Neural progenitor cell (in vitro differentiated cells): Measurements from ENCODE around the gene XCR1. TPM values are rescaled to one million over a fixed set of nuclear protein-coding genes. Genes with fewer than 3 reads are reported as not detected.

Source experiments
- DNase-seq: peaks from one replicate; pipeline ENCODE4 v3.0.0-alpha.2; 2016; ENCODE audit warnings: low spot score
- H2AFZ ChIP-seq: fragments of 200-600 bp; sonication (generic); replicated peaks from 2 replicates; pipeline ENCODE4 v1.6.1; 2016; ENCODE audit warnings: antibody characterized with exemption
- H3F3A ChIP-seq: fragments of 200-600 bp; sonication (generic); 2 replicates; pipeline ENCODE4 v1.6.1; 2016; ENCODE audit warnings: antibody characterized with exemption, low read depth
- H3K27ac ChIP-seq: fragments of 200-600 bp; sonication (generic); 2 replicates; pipeline ENCODE4 v1.5.1; 2016; ENCODE audit warnings: mild to moderate bottlenecking
- H3K27me3 ChIP-seq: fragments of 200-600 bp; sonication (generic); 2 replicates; pipeline ENCODE4 v1.6.1; 2016; ENCODE audit warnings: mild to moderate bottlenecking, moderate library complexity
- H3K36me3 ChIP-seq: fragments of 200-600 bp; sonication (generic); 2 replicates; pipeline ENCODE4 v1.5.1; 2016
- H3K4me1 ChIP-seq: fragments of 200-600 bp; sonication (generic); 2 replicates; pipeline ENCODE4 v1.6.1; 2016; ENCODE audit warnings: mixed run types
- H3K4me2 ChIP-seq: fragments of 200-600 bp; sonication (generic); 2 replicates; pipeline ENCODE4 v1.6.1; 2016
- H3K4me3 ChIP-seq: fragments of 200-600 bp; sonication (generic); 2 replicates; pipeline ENCODE4 v1.5.1; 2016
- H3K79me2 ChIP-seq: fragments of 200-600 bp; sonication (generic); 2 replicates; pipeline ENCODE4 v1.6.1; 2016; ENCODE audit warnings: low read depth
- H3K9ac ChIP-seq: fragments of 200-600 bp; sonication (generic); 2 replicates; pipeline ENCODE4 v1.6.1; 2016
- H3K9me3 ChIP-seq: fragments of 200-600 bp; sonication (generic); 2 replicates; pipeline ENCODE4 v1.5.1; 2016; ENCODE audit warnings: low read depth
- H4K20me1 ChIP-seq: fragments of 200-600 bp; sonication (generic); 2 replicates; pipeline ENCODE4 v1.6.1; 2016; ENCODE audit warnings: low read depth
- H3K27ac Mint-ChIP-seq: 3 replicates; pipeline ENCODE4 v1.8.0; 2021; ENCODE audit warnings: mixed read lengths
- H3K27me3 Mint-ChIP-seq: 2 replicates; pipeline ENCODE4 v1.8.0; 2022; ENCODE audit warnings: low read depth, mild to moderate bottlenecking, inconsistent platforms, moderate library complexity, mixed read lengths; ENCODE audit not compliant: insufficient read depth
- H3K36me3 Mint-ChIP-seq: 3 replicates; pipeline ENCODE4 v1.8.0; 2021; ENCODE audit warnings: mixed read lengths
- H3K4me1 Mint-ChIP-seq: 3 replicates; pipeline ENCODE4 v1.8.0; 2021; ENCODE audit warnings: mixed read lengths
- H3K4me3 Mint-ChIP-seq: 3 replicates; pipeline ENCODE4 v1.8.0; 2021; ENCODE audit warnings: mild to moderate bottlenecking, moderate library complexity, mixed read lengths
- H3K9me3 Mint-ChIP-seq: 3 replicates; pipeline ENCODE4 v1.8.0; 2020; ENCODE audit warnings: mixed read lengths
- EZH2 ChIP-seq: fragments of 200-600 bp; sonication (generic); IDR thresholded peaks from 2 replicates; pipeline ENCODE4 v1.6.1; 2017; ENCODE audit warnings: antibody characterized with exemption, mild to moderate bottlenecking, moderate library complexity
- EZH2phosphoT487 ChIP-seq: fragments of 200-600 bp; sonication (generic); IDR thresholded peaks from 2 replicates; pipeline ENCODE4 v1.6.1; 2017; ENCODE audit warnings: antibody characterized with exemption
- total RNA-seq: library from RNA; depleted of rRNA; stranded (reverse); fragments of >200 nt; gene quantifications from 2 replicates; pipeline ENCODE4 v1.2.3, GENCODE V29; 2015; ENCODE audit warnings: low replicate concordance
- TF ChIP-seq, protein P1 (sequence below): fragments of 200-600 bp; sonication (generic); IDR thresholded peaks from 2 replicates; pipeline ENCODE4 v1.5.1; 2017; ENCODE audit warnings: antibody characterized with exemption, mild to moderate bottlenecking

Gene XCR1
- total RNA-seq, 1 donor from 2014 or later: not detected

DNA sequence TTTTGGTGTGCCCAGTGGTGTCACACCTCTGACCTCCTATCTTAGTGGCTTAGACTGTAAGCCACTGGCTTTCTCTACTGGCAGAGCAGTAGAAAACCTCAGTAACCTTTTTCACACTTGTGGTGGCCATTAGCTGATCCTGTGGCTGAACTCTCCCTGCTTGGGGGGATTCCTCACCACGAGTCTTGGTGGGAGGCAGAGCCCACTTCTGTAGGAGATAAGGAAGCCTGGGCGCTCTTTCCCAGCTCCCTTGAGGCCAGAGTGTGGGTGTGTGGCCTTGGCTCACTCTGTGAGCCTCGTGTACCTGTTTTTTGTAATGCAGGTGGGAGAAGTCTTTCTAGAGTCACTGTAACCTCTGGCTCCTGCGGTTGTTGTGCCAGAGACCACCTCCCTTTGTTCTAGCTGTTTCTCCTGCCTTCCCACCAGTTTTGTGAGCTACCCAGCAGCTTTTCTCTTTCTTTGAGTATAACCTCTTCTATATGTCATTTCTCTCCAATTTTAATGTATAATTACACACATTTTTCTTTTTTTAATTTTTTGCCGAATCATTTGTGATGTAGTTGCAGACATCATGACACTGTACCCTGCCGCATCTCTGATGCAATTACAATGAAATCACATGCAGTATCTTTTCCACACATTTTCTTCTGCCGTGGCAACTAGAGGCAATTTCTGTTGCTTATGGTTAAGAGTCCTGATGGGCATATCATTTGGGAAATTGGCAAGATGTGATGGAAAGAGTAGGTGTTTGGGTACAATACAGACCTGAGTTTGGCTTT lies 13.8 kb downstream of the XCR1 start:
- Mint-ChIP-seq H3K27ac (no peak overlapping the region), H3K4me1 (no peaks in the 10 kb centered on the region), H3K27me3 (peaks cover 2% of the 10 kb centered on the region), H3K9me3 (no peaks in the 10 kb centered on the region), H3K36me3 (no peaks in the 10 kb centered on the region), H3K4me3 (no peak overlapping the region)
- Histone ChIP-seq H3K27ac (no peak overlapping the region), H2AFZ (no peak overlapping the region), H4K20me1 (no peaks in the 10 kb centered on the region), H3F3A (no peaks in the 10 kb centered on the region), H3K79me2 (no peaks in the 10 kb centered on the region), H3K4me3 (no peak overlapping the region), H3K4me2 (no peak overlapping the region), H3K9ac (no peak overlapping the region), H3K4me1 (no peaks in the 10 kb centered on the region), H3K27me3 (no peaks in the 10 kb centered on the region), H3K36me3 (no peaks in the 10 kb centered on the region), H3K9me3 (no peaks in the 10 kb centered on the region)
- no peak for DNase-seq
- TF ChIP-seq EZH2: no peak
- TF ChIP-seq EZH2phosphoT487: no peak
- TF ChIP-seq, protein P1, sequence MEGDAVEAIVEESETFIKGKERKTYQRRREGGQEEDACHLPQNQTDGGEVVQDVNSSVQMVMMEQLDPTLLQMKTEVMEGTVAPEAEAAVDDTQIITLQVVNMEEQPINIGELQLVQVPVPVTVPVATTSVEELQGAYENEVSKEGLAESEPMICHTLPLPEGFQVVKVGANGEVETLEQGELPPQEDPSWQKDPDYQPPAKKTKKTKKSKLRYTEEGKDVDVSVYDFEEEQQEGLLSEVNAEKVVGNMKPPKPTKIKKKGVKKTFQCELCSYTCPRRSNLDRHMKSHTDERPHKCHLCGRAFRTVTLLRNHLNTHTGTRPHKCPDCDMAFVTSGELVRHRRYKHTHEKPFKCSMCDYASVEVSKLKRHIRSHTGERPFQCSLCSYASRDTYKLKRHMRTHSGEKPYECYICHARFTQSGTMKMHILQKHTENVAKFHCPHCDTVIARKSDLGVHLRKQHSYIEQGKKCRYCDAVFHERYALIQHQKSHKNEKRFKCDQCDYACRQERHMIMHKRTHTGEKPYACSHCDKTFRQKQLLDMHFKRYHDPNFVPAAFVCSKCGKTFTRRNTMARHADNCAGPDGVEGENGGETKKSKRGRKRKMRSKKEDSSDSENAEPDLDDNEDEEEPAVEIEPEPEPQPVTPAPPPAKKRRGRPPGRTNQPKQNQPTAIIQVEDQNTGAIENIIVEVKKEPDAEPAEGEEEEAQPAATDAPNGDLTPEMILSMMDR: no peak

- Histone ChIP-seq H3K27ac (no peak overlapping the region), H4K20me1 (no peaks in the 10 kb centered on the region), H2AFZ (no peak overlapping the region), H3F3A (no peaks in the 10 kb centered on the region), H3K36me3 (no peaks in the 10 kb centered on the region), H3K9me3 (no peaks in the 10 kb centered on the region), H3K4me1 (no peaks in the 10 kb centered on the region), H3K4me2 (no peak overlapping the region), H3K27me3 (no peaks in the 10 kb centered on the region), H3K9ac (no peak overlapping the region), H3K4me3 (no peak overlapping the region), H3K79me2 (no peaks in the 10 kb centered on the region)
- peaks cover 2% of the 10 kb centered on the region for H3K27me3 Mint-ChIP-seq
- no peaks in the 10 kb centered on the region for H3K4me1 Mint-ChIP-seq
- no peaks in the 10 kb centered on the region for H3K9me3 Mint-ChIP-seq
- no peak overlapping the region for H3K27ac Mint-ChIP-seq
- TF ChIP-seq EZH2 (no peak), EZH2phosphoT487 (no peak)
- TF ChIP-seq, protein P1: no peak
- H3K36me3 Mint-ChIP-seq: no peaks in the 10 kb centered on the region
- no peak overlapping the region for H3K4me3 Mint-ChIP-seq
- no peak for DNase-seq
Observed at GRCh38 chr3:46012246-46012645, 15.0 kb downstream of the XCR1 start.

- H3K9me3 Mint-ChIP-seq: no peaks in the 10 kb centered on the region
- H3K4me3 Mint-ChIP-seq: no peak overlapping the region
- Histone ChIP-seq H4K20me1 (no peaks in the 10 kb centered on the region), H3K9ac (no peak overlapping the region), H3K9me3 (no peaks in the 10 kb centered on the region), H3F3A (no peaks in the 10 kb centered on the region), H3K4me2 (no peak overlapping the region), H2AFZ (no peak overlapping the region), H3K4me1 (no peaks in the 10 kb centered on the region), H3K36me3 (no peaks in the 10 kb centered on the region), H3K27me3 (no peaks in the 10 kb centered on the region), H3K27ac (no peak overlapping the region), H3K79me2 (no peaks in the 10 kb centered on the region), H3K4me3 (no peak overlapping the region)
- no peaks in the 10 kb centered on the region for H3K36me3 Mint-ChIP-seq
- no peak for TF ChIP-seq EZH2phosphoT487
- no peak for TF ChIP-seq EZH2
- TF ChIP-seq, protein P1: no peak
- no peaks in the 10 kb centered on the region for H3K27me3 Mint-ChIP-seq
- H3K4me1 Mint-ChIP-seq: no peaks in the 10 kb centered on the region
- DNase-seq: no peak
- no peak overlapping the region for H3K27ac Mint-ChIP-seq
Observed at GRCh38 chr3:46010519-46011113, 16.7 kb downstream of the XCR1 start.
